Peyer's patch (tissue), 4 donors: ENCODE measurements around the gene SLC26A9. TPM values are rescaled to one million over a fixed set of nuclear protein-coding genes. Genes with fewer than 3 reads are reported as not detected.
A peak's percentile ranks its signal among the peaks of the same experiment; 100 is the strongest.

Experiments
- DNase-seq, 3 donors: peaks; one replicate each; pipeline ENCODE4 v3.0.0-alpha.2; 2017 to 2019
- H3K27ac ChIP-seq, 4 donors: fragments of 200-600 bp; sonication (generic); one replicate each; pipeline ENCODE4 v1.5.1; 2016 to 2019
- H3K27me3 ChIP-seq, 2 donors: fragments of 200-600 bp; sonication (generic); one replicate each; pipeline ENCODE4 v1.5.1; 2019
- H3K36me3 ChIP-seq, 3 donors: fragments of 200-600 bp; sonication (generic); one replicate each; pipeline ENCODE4 v1.5.1; 2016 to 2019
- H3K4me1 ChIP-seq, 4 donors: fragments of 200-600 bp; sonication (generic); one replicate each; pipeline ENCODE4 v1.5.1; 2016 to 2019
- H3K4me3 ChIP-seq, 4 donors: fragments of 200-600 bp; sonication (generic); 1 replicate in 3 of 4; 2 replicates in 1 of 4; pipeline ENCODE4 v1.5.1; 2016 to 2019; ENCODE audit warnings: mild to moderate bottlenecking in 1 of 4
- H3K9me3 ChIP-seq, 4 donors: fragments of 200-600 bp; sonication (generic); one replicate each; pipeline ENCODE4 v1.5.1; 2016 to 2019; ENCODE audit warnings: mild to moderate bottlenecking in 1 of 4
- POLR2A ChIP-seq, 2 donors: fragments of 450-650 bp; IDR thresholded peaks; one replicate each; pipeline ENCODE4 v1.5.1; 2017; ENCODE audit warnings: antibody characterized with exemption in 2 of 2, mild to moderate bottlenecking in 2 of 2, moderate library complexity in 2 of 2
- total RNA-seq, 4 donors: library from RNA; depleted of rRNA; stranded (reverse); fragments of >200 nt; gene quantifications; one replicate each; pipeline ENCODE4 v1.1.0, GENCODE V29; 2016
- TF ChIP-seq, protein P1 (sequence below), 6 experiments: fragments of 450-650 bp in 4 of 6; fragments of 200-600 bp in 2 of 6; sonication (generic) in 1 of 6; IDR thresholded peaks; one replicate each; pipeline ENCODE4 v1.5.1; 2017 to 2019; ENCODE audit warnings: antibody characterized with exemption in 6 of 6, mild to moderate bottlenecking in 3 of 6, moderate library complexity in 1 of 6

Gene SLC26A9
- total RNA-seq, 4 donors from 2014 or later = not detected

GRCh38 chr1:205988585-205988995, 45.3 kb upstream of the SLC26A9 start:
- Histone ChIP-seq H3K4me1 (peaks cover 0 to 6% (median 0%) of the 10 kb centered on the region in 4 donors), H3K27ac (no peak overlapping the region), H3K36me3 (no peaks in the 10 kb centered on the region), H3K4me3 (no peak overlapping the region), H3K27me3 (no peaks in the 10 kb centered on the region), H3K9me3 (no peaks in the 10 kb centered on the region)
- no peak for DNase-seq
- TF ChIP-seq, protein P1, sequence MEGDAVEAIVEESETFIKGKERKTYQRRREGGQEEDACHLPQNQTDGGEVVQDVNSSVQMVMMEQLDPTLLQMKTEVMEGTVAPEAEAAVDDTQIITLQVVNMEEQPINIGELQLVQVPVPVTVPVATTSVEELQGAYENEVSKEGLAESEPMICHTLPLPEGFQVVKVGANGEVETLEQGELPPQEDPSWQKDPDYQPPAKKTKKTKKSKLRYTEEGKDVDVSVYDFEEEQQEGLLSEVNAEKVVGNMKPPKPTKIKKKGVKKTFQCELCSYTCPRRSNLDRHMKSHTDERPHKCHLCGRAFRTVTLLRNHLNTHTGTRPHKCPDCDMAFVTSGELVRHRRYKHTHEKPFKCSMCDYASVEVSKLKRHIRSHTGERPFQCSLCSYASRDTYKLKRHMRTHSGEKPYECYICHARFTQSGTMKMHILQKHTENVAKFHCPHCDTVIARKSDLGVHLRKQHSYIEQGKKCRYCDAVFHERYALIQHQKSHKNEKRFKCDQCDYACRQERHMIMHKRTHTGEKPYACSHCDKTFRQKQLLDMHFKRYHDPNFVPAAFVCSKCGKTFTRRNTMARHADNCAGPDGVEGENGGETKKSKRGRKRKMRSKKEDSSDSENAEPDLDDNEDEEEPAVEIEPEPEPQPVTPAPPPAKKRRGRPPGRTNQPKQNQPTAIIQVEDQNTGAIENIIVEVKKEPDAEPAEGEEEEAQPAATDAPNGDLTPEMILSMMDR (IDR thresholded peaks at IDR 0.05) = no peak
- TF ChIP-seq POLR2A (IDR thresholded peaks at IDR 0.05) = no peak

GRCh38 chr1:205986861-205987260, 43.6 kb upstream of the SLC26A9 start:
- TF ChIP-seq POLR2A (IDR thresholded peaks at IDR 0.05) = no peak
- TF ChIP-seq, protein P1 (IDR thresholded peaks at IDR 0.05) = no peak
- Histone ChIP-seq H3K27ac (no peak overlapping the region), H3K9me3 (no peaks in the 10 kb centered on the region), H3K27me3 (no peaks in the 10 kb centered on the region), H3K4me3 (no peak overlapping the region), H3K4me1 (peaks cover 0 to 6% (median 0%) of the 10 kb centered on the region in 4 donors), H3K36me3 (no peaks in the 10 kb centered on the region)
- DNase-seq = no peak

GRCh38 chr1:205986292-205986691, 43.0 kb upstream of the SLC26A9 start:
- DNase-seq = no peak
- peaks cover 0 to 6% (median 0%) of the 10 kb centered on the region in 4 donors for H3K4me1 ChIP-seq
- no peaks in the 10 kb centered on the region for H3K36me3 ChIP-seq
- no peak overlapping the region for H3K4me3 ChIP-seq
- H3K9me3 ChIP-seq = no peaks in the 10 kb centered on the region
- no peaks in the 10 kb centered on the region for H3K27me3 ChIP-seq
- TF ChIP-seq, protein P1 (IDR thresholded peaks at IDR 0.05) = no peak
- no peak for TF ChIP-seq POLR2A (IDR thresholded peaks at IDR 0.05)
- no peak overlapping the region for H3K27ac ChIP-seq

DNA sequence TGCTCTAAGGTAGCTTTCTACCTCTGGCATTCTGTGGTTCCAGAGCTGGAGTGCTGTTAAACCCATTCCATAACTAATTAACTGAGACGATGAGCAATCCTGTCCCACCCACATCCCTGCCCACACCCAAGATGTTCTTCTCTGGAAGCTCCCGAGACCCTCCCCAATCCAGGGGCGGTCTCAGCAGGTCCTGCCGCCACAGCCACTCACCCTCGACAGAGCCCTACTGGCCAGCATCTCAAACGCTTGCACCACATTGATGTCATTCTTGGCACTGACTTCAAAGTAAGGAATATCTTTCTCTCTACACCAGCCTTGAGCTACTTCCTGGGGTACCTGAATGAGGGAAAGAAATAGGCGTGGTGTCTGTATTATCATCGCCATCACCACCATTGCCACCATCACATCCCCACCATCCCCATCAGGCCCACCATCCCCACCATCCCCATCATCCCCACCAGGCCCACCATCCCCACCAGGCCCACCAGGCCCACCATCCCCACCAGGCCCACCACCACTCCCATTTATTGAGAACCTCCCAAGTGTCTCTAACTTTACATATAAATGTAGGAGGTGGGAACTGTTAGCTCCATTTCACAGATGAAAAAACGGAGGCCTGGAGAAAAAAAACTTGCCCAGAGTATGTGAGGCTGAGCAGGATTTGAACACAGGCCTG, 42.2 kb upstream of the SLC26A9 start:
- no peaks in the 10 kb centered on the region for H3K27me3 ChIP-seq
- no peak overlapping the region for H3K27ac ChIP-seq
- no peaks in the 10 kb centered on the region for H3K36me3 ChIP-seq
- H3K4me3 ChIP-seq = no peak overlapping the region
- H3K9me3 ChIP-seq = no peaks in the 10 kb centered on the region
- TF ChIP-seq, protein P1 (IDR thresholded peaks at IDR 0.05) = no peak
- no peak for TF ChIP-seq POLR2A (IDR thresholded peaks at IDR 0.05)
- DNase-seq = no peak
- peaks cover 0 to 6% (median 0%) of the 10 kb centered on the region in 4 donors for H3K4me1 ChIP-seq

- H3K27ac ChIP-seq = peak overlapping the region in 1 of 4 donors; percentile 76
- H3K36me3 ChIP-seq = no peaks in the 10 kb centered on the region
- H3K27me3 ChIP-seq = no peaks in the 10 kb centered on the region
- H3K9me3 ChIP-seq = no peaks in the 10 kb centered on the region
- H3K4me1 ChIP-seq = peaks cover 0 to 6% (median 0%) of the 10 kb centered on the region in 4 donors
- H3K4me3 ChIP-seq = no peak overlapping the region
- TF ChIP-seq, protein P1 (IDR thresholded peaks at IDR 0.05) = peak in 4 of 6 experiments; percentile 53 to 59 (median 56)
- no peak for TF ChIP-seq POLR2A (IDR thresholded peaks at IDR 0.05)
- peak; percentile 37 to 80 (median 65) for DNase-seq
Measured at GRCh38 chr1:205983925-205984725, 40.9 kb upstream of the SLC26A9 start.
